Thyroid gland (tissue), 4 donors: Measurements from ENCODE around the gene CA10. TPM values are rescaled to one million over a fixed set of nuclear protein-coding genes. Genes with fewer than 3 reads are reported as not detected.

Experiments used
- DNase-seq, 2 donors: peaks; one replicate each; pipeline ENCODE4 v3.0.0-alpha.2; 2019
- H3K27ac ChIP-seq, 3 donors: fragments of 200-600 bp; sonication (generic); 1 replicate in 2 of 3; 2 replicates in 1 of 3; pipeline ENCODE4 v1.5.1; 2016 to 2019; ENCODE audit warnings: mild to moderate bottlenecking in 1 of 3, moderate library complexity in 1 of 3
- H3K27me3 ChIP-seq: fragments of 200-600 bp; sonication (generic); one replicate; pipeline ENCODE4 v1.5.1; 2019
- H3K36me3 ChIP-seq, 2 donors: fragments of 200-600 bp; sonication (generic); one replicate each; pipeline ENCODE4 v1.5.1; 2016 to 2019
- H3K4me1 ChIP-seq, 2 donors: fragments of 200-600 bp; sonication (generic); one replicate each; pipeline ENCODE4 v1.5.1; 2017 to 2019
- H3K4me3 ChIP-seq, 3 donors: fragments of 200-600 bp; sonication (generic); replicated peaks in 1 of 3; 1 replicate in 2 of 3; 2 replicates in 1 of 3; pipeline ENCODE4 v1.5.1; 2016; ENCODE audit warnings: mild to moderate bottlenecking in 1 of 3
- H3K9me3 ChIP-seq: fragments of 200-600 bp; sonication (generic); one replicate; pipeline ENCODE4 v1.5.1; 2017
- POLR2A ChIP-seq, 2 donors: fragments of 450-650 bp; IDR thresholded peaks; one replicate each; pipeline ENCODE4 v1.6.1; 2017; ENCODE audit warnings: antibody characterized with exemption in 2 of 2, mild to moderate bottlenecking in 2 of 2, moderate library complexity in 1 of 2
- WGBS, 2 donors: methylation state at CpG; one replicate each; pipeline ENCODE4 v1.1.5; 2017; 5-methylcytosine and 5-hydroxymethylcytosine counted together
- intact Hi-C: fragments of 100-400 bp; cut with DNase I; formaldehyde crosslinking; loops from one replicate; pipeline ENCODE4 v1.15.1; 2023
- total RNA-seq, 4 donors: library from RNA; depleted of rRNA; stranded (reverse); fragments of >200 nt; gene quantifications; one replicate each; pipeline ENCODE4 v1.2.3, GENCODE V29; 2016
- TF ChIP-seq, protein P1 (sequence below), 6 experiments: fragments of 200-600 bp in 3 of 6; fragments of 450-650 bp in 3 of 6; sonication (generic) in 3 of 6; IDR thresholded peaks; one replicate each; pipeline ENCODE4 v1.5.1; 2016 to 2019; ENCODE audit warnings: antibody characterized with exemption in 6 of 6, mild to moderate bottlenecking in 2 of 6, inconsistent platforms in 1 of 6, moderate library complexity in 1 of 6

The CA10 gene
- total RNA-seq, 4 donors from 2014 or later, result not detected

DNA sequence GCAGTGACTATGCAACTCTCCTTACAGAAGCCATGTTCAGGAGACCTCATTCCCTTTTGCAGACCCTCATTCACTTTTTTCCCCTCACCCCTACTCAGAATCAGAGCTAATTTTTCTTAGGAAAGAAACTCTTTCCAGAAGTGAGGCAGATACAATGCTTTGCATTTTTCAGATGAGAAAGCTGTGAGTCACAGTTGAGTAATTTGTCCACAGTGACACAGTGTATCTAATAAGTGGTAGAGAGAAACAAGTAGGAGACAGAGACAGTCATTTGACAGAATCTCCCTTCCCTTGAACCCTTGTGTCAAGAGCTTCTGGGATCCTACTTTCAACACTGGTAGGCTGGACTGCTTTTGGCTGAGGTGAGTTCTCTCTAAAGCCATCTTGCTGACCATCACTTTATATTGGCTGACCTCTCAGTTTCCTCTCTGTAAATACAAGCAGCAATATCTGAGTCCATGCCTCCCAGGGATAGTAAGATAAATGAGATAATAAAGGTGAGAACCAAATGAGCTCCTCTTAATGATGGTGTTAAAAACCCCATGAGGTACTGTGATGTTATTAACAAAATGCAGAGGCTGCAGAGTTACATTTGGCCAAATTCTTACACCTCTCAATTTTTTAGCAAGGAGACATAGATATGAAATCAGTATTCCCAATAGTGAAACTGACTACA, 130.8 kb downstream of the CA10 start:
- Histone ChIP-seq H3K4me3 (no peak overlapping the region), H3K9me3 (no peaks in the 10 kb centered on the region), H3K36me3 (no peaks in the 10 kb centered on the region), H3K27ac (no peak overlapping the region), H3K4me1 (peaks cover 0 to 8% of the 10 kb centered on the region in 2 donors), H3K27me3 (no peaks in the 10 kb centered on the region)
- TF ChIP-seq POLR2A (IDR thresholded peaks at IDR 0.05), result no peak
- TF ChIP-seq, protein P1, sequence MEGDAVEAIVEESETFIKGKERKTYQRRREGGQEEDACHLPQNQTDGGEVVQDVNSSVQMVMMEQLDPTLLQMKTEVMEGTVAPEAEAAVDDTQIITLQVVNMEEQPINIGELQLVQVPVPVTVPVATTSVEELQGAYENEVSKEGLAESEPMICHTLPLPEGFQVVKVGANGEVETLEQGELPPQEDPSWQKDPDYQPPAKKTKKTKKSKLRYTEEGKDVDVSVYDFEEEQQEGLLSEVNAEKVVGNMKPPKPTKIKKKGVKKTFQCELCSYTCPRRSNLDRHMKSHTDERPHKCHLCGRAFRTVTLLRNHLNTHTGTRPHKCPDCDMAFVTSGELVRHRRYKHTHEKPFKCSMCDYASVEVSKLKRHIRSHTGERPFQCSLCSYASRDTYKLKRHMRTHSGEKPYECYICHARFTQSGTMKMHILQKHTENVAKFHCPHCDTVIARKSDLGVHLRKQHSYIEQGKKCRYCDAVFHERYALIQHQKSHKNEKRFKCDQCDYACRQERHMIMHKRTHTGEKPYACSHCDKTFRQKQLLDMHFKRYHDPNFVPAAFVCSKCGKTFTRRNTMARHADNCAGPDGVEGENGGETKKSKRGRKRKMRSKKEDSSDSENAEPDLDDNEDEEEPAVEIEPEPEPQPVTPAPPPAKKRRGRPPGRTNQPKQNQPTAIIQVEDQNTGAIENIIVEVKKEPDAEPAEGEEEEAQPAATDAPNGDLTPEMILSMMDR (IDR thresholded peaks at IDR 0.05), result no peak
- no peak for DNase-seq
- intact Hi-C loops, result no loop called here

DNA sequence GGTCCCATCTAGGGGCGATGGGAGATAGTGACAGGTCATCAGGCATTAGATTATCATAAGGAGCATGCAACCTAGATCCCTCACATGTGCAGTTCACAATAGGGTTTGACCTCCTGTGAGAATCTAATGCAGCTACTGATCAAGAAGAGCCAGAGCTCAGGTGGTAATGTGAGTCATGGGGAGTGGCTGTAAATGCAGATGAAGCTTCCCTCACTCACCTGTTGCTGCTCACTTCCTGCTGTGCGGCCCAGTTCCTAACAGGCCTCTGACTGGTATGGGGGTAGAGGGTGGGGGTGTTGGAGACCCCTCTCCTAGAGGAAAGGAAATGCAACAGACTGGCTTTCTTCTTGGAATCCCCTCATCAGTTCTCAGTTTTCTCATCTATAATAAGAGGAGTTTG, 131.4 kb downstream of the CA10 start:
- H3K27ac ChIP-seq, result no peak overlapping the region

DNA sequence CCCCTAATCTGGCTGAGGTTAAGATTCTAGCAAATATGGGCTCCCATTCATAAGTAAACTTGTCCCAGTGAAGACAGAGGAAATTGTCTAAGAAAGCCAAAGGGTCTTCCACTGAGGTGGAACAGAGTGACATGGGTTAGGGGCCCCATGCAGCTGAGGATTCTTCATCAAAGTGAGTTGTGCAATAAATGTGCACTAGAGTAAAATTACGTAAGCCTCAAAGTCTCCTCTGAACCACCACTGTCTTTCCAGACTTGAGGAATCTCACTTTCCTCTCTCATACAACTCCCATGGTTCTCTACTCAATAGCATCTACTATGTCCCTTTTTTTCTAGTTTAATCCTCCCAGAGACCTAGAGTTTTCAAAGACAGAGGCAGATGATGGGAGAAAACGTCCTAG, 132.4 kb downstream of the CA10 start:
- no peaks in the 10 kb centered on the region for H3K36me3 ChIP-seq
- H3K27me3 ChIP-seq, result no peaks in the 10 kb centered on the region
- H3K4me3 ChIP-seq, result no peak overlapping the region
- intact Hi-C loops, result no loop called here
- H3K27ac ChIP-seq, result no peak overlapping the region
- H3K9me3 ChIP-seq, result no peaks in the 10 kb centered on the region
- TF ChIP-seq POLR2A (IDR thresholded peaks at IDR 0.05), result no peak
- TF ChIP-seq, protein P1 (IDR thresholded peaks at IDR 0.05), result no peak
- WGBS, 2 donors, result 72 to 82% methylated on average over 2 of the region's 2 CpGs
- peaks cover 0 to 8% of the 10 kb centered on the region in 2 donors for H3K4me1 ChIP-seq
- DNase-seq, result no peak

More for the DNA sequence above, 131.4 kb downstream of the CA10 start:
- 89 to 92% methylated on average over 2 of the region's 2 CpGs for WGBS, 2 donors
- DNase-seq, result no peak
- H3K27me3 ChIP-seq, result no peaks in the 10 kb centered on the region
- no peaks in the 10 kb centered on the region for H3K36me3 ChIP-seq
- TF ChIP-seq POLR2A (IDR thresholded peaks at IDR 0.05), result no peak
- TF ChIP-seq, protein P1 (IDR thresholded peaks at IDR 0.05), result no peak
- no peaks in the 10 kb centered on the region for H3K9me3 ChIP-seq
- intact Hi-C loops, result no loop called here
- H3K4me3 ChIP-seq, result no peak overlapping the region
- H3K4me1 ChIP-seq, result peaks cover 0 to 8% of the 10 kb centered on the region in 2 donors

DNA sequence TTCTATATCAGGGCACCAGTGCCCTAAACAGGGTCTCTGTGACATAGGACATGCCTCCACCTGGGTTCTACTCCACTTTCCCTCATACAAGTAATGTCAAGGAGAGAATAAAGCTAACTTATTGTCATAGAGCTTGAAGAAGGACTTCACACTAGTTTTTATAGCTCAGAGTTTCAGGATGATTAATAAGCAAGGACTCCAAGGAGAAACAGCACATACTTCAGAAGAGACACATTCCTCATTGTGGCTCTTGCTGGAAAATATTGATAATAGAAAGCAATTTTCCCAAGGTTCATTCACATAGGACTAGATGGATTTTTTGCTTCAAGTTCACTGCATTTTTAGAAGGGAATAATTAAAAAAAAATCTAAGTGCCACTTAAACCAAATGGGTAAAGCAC, 133.3 kb downstream of the CA10 start:
- H3K27ac ChIP-seq, result no peak overlapping the region
- H3K36me3 ChIP-seq, result no peaks in the 10 kb centered on the region
- DNase-seq, result no peak
- H3K9me3 ChIP-seq, result no peaks in the 10 kb centered on the region
- H3K27me3 ChIP-seq, result no peaks in the 10 kb centered on the region
- H3K4me3 ChIP-seq, result no peak overlapping the region
- TF ChIP-seq, protein P1 (IDR thresholded peaks at IDR 0.05), result no peak
- no peak for TF ChIP-seq POLR2A (IDR thresholded peaks at IDR 0.05)
- H3K4me1 ChIP-seq, result peaks cover 0 to 8% of the 10 kb centered on the region in 2 donors
- intact Hi-C loops, result no loop called here

DNA sequence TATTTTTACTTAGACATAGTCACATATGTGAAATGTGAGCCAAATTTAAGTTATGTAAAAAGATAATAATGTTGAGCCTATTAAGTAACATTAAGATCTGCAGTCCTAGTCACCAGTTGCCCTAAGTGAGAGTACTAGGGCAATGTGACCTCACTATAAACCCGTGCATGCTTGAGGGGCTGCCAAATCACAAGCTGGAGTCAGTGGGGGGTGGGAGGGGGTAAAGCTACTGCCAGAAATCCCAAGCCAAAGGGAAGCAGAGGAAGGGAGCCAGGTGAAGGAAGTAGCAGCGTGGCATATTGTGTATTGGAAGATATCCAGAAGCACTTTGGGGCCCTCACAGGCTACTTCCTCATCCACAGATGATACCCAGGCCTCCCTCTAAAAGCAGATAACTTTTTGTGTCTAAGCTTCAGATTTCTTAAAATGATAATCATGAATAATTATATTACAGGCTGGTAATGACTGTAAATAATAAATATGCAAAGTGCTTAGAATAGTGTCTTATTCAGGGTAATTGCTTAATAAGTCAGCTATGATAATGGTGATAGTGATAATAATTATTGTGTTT, 134.1 kb downstream of the CA10 start:
- no peak overlapping the region for H3K4me3 ChIP-seq

More for the DNA sequence above, 134.1 kb downstream of the CA10 start:
- TF ChIP-seq, protein P1 (IDR thresholded peaks at IDR 0.05), result no peak
- TF ChIP-seq POLR2A (IDR thresholded peaks at IDR 0.05), result no peak
- Histone ChIP-seq H3K9me3 (no peaks in the 10 kb centered on the region), H3K27me3 (no peaks in the 10 kb centered on the region), H3K27ac (no peak overlapping the region), H3K36me3 (no peaks in the 10 kb centered on the region), H3K4me1 (peaks cover 0 to 8% of the 10 kb centered on the region in 2 donors)
- intact Hi-C loops, result no loop called here
- DNase-seq, result peak; percentile 2 to 6
- WGBS, 2 donors, result 17 to 53% methylated on average over 2 of the region's 2 CpGs
